Naive B cell (primary cell): Measurements from ENCODE around the gene PPP2R2D. TPM values are rescaled to one million over a fixed set of nuclear protein-coding genes. Genes with fewer than 3 reads are reported as not detected.
A peak's percentile ranks its signal among the peaks of the same experiment; 100 is the strongest.

Source experiments
- ATAC-seq, 2 donors: fragments of 150-1000 bp; cut with Tn5 transposase; 2 replicates each; pipeline ENCODE4 v1.10.0; 2021; ENCODE audit warnings: low read depth in 2 of 2, mild to moderate bottlenecking in 2 of 2, moderate library complexity in 2 of 2
- DNase-seq: peaks from one replicate; pipeline ENCODE4 v3.0.0; 2022
- H3K27ac Mint-ChIP-seq, 6 donors: one replicate each; pipeline ENCODE4 v1.8.0; 2020 to 2022; ENCODE audit warnings: mild to moderate bottlenecking in 6 of 6, mixed read lengths in 6 of 6, moderate library complexity in 5 of 6, inconsistent platforms in 2 of 6
- H3K27me3 Mint-ChIP-seq, 3 donors: one replicate each; pipeline ENCODE4 v1.8.0; 2021 to 2022; ENCODE audit warnings: mixed read lengths in 3 of 3, mild to moderate bottlenecking in 1 of 3
- H3K36me3 Mint-ChIP-seq, 2 donors: one replicate each; pipeline ENCODE4 v1.8.0; 2020 to 2022; ENCODE audit warnings: mixed read lengths in 2 of 2, inconsistent platforms in 1 of 2, mild to moderate bottlenecking in 1 of 2
- H3K4me1 Mint-ChIP-seq, 3 donors: one replicate each; pipeline ENCODE4 v1.8.0; 2020 to 2022; ENCODE audit warnings: mixed read lengths in 3 of 3, inconsistent platforms in 1 of 3, mild to moderate bottlenecking in 1 of 3, moderate library complexity in 1 of 3
- H3K4me3 Mint-ChIP-seq, 8 donors: one replicate each; pipeline ENCODE4 v1.8.0; 2020 to 2022; ENCODE audit warnings: mild to moderate bottlenecking in 8 of 8, mixed read lengths in 8 of 8, moderate library complexity in 8 of 8, inconsistent platforms in 2 of 8
- H3K9me3 Mint-ChIP-seq, 7 donors: one replicate each; pipeline ENCODE4 v1.8.0; 2020 to 2022; ENCODE audit warnings: mixed read lengths in 7 of 7, mild to moderate bottlenecking in 5 of 7, inconsistent platforms in 2 of 7, moderate library complexity in 1 of 7
- polyA plus RNA-seq, 6 donors: library from polyadenylated mRNA; unstranded; fragments of 300-500 nt; fragmentation: Illumina TruSeq; gene quantifications; one replicate each; pipeline ENCODE4 v1.2.3, GENCODE V29; 2021; ENCODE audit warnings: low read depth in 6 of 6

Gene PPP2R2D
- polyA plus RNA-seq, 6 donors from 2014 or later: 15.0 to 27.4 (median 22.3) TPM

GRCh38 chr10:131964298-131964697, 63.5 kb downstream of the PPP2R2D start:
- Mint-ChIP-seq H3K27me3 (no peaks in the 10 kb centered on the region), H3K36me3 (peaks cover 8 to 9% of the 10 kb centered on the region in 2 donors), H3K9me3 (no peaks in the 10 kb centered on the region), H3K27ac (no peak overlapping the region), H3K4me1 (no peaks in the 10 kb centered on the region), H3K4me3 (no peak overlapping the region)
- no peak for ATAC-seq
- DNase-seq: no peak

- peaks cover 2 to 8% (median 4%) of the 10 kb centered on the region in 3 donors for H3K4me1 Mint-ChIP-seq
- H3K27ac Mint-ChIP-seq: no peak overlapping the region
These were observed 68.1 kb downstream of the PPP2R2D start for GRCh38 chr10:131968949-131969348.

GRCh38 chr10:131970946-131971345, 70.1 kb downstream of the PPP2R2D start:
- Mint-ChIP-seq H3K4me1 (peaks cover 3 to 14% (median 6%) of the 10 kb centered on the region in 3 donors), H3K4me3 (no peak overlapping the region)

More at GRCh38 chr10:131968949-131969348, 68.1 kb downstream of the PPP2R2D start:
- H3K36me3 Mint-ChIP-seq: peaks cover 10 to 18% of the 10 kb centered on the region in 2 donors
- H3K9me3 Mint-ChIP-seq: no peaks in the 10 kb centered on the region
- no peak for ATAC-seq
- DNase-seq: no peak
- H3K27me3 Mint-ChIP-seq: no peaks in the 10 kb centered on the region
- H3K4me3 Mint-ChIP-seq: peak overlapping the region in 1 of 8 donors; percentile 33

GRCh38 chr10:131971591-131971990, 70.8 kb downstream of the PPP2R2D start:
- no peak for DNase-seq
- no peaks in the 10 kb centered on the region for H3K9me3 Mint-ChIP-seq
- H3K36me3 Mint-ChIP-seq: peaks cover 10 to 18% of the 10 kb centered on the region in 2 donors
- H3K4me3 Mint-ChIP-seq: peak overlapping the region in 1 of 8 donors; percentile 24
- no peaks in the 10 kb centered on the region for H3K27me3 Mint-ChIP-seq
- H3K4me1 Mint-ChIP-seq: peaks cover 3 to 17% (median 10%) of the 10 kb centered on the region in 3 donors
- no peak overlapping the region for H3K27ac Mint-ChIP-seq
- no peak for ATAC-seq

More at GRCh38 chr10:131970946-131971345, 70.1 kb downstream of the PPP2R2D start:
- no peaks in the 10 kb centered on the region for H3K9me3 Mint-ChIP-seq
- ATAC-seq (no peak), DNase-seq (no peak)
- H3K27ac Mint-ChIP-seq: no peak overlapping the region
- H3K27me3 Mint-ChIP-seq: no peaks in the 10 kb centered on the region
- H3K36me3 Mint-ChIP-seq: peaks cover 10 to 18% of the 10 kb centered on the region in 2 donors

- H3K4me1 Mint-ChIP-seq: peaks cover 3 to 22% (median 16%) of the 10 kb centered on the region in 3 donors
- ATAC-seq (no peak), DNase-seq (no peak)
- H3K9me3 Mint-ChIP-seq: no peaks in the 10 kb centered on the region
- peaks cover 10 to 18% of the 10 kb centered on the region in 2 donors for H3K36me3 Mint-ChIP-seq
- H3K4me3 Mint-ChIP-seq: peak overlapping the region in 1 of 8 donors; percentile 78
- H3K27ac Mint-ChIP-seq: peak overlapping the region in 2 of 6 donors; percentile 60 to 90
- no peaks in the 10 kb centered on the region for H3K27me3 Mint-ChIP-seq
These were observed 71.8 kb downstream of the PPP2R2D start for GRCh38 chr10:131972474-131973071.

- DNase-seq (no peak), ATAC-seq (no peak)
- H3K27ac Mint-ChIP-seq: peak overlapping the region in 3 of 6 donors; percentile 4 to 60 (median 48)
These were observed 72.5 kb downstream of the PPP2R2D start for GRCh38 chr10:131973160-131973951.

GRCh38 chr10:131974034-131974817, 73.4 kb downstream of the PPP2R2D start:
- peaks cover 5 to 33% (median 20%) of the 10 kb centered on the region in 3 donors for H3K4me1 Mint-ChIP-seq
- DNase-seq (no peak), ATAC-seq (no peak)
- peak overlapping the region in 1 of 6 donors; percentile 52 for H3K27ac Mint-ChIP-seq
- no peaks in the 10 kb centered on the region for H3K27me3 Mint-ChIP-seq
- H3K9me3 Mint-ChIP-seq: no peaks in the 10 kb centered on the region
- no peak overlapping the region for H3K4me3 Mint-ChIP-seq
- peaks cover 1 to 10% of the 10 kb centered on the region in 2 donors for H3K36me3 Mint-ChIP-seq

More at GRCh38 chr10:131973160-131973951, 72.5 kb downstream of the PPP2R2D start:
- Mint-ChIP-seq H3K36me3 (peaks cover 10 to 17% of the 10 kb centered on the region in 2 donors), H3K27me3 (no peaks in the 10 kb centered on the region), H3K9me3 (no peaks in the 10 kb centered on the region), H3K4me3 (no peak overlapping the region), H3K4me1 (peaks cover 3 to 29% (median 19%) of the 10 kb centered on the region in 3 donors)

- H3K27ac Mint-ChIP-seq: peak overlapping the region in 1 of 6 donors; percentile 73
- H3K27me3 Mint-ChIP-seq: peaks cover 0 to 3% (median 0%) of the 10 kb centered on the region in 3 donors
- no peaks in the 10 kb centered on the region for H3K9me3 Mint-ChIP-seq
- no peak overlapping the region for H3K4me3 Mint-ChIP-seq
- peaks cover 10 to 41% (median 24%) of the 10 kb centered on the region in 3 donors for H3K4me1 Mint-ChIP-seq
- ATAC-seq: no peak
- no peak for DNase-seq
- peaks cover 0 to 10% of the 10 kb centered on the region in 2 donors for H3K36me3 Mint-ChIP-seq
These were observed 74.2 kb downstream of the PPP2R2D start for GRCh38 chr10:131975003-131975402.

GRCh38 chr10:131975796-131976195, 75.0 kb downstream of the PPP2R2D start:
- H3K4me1 Mint-ChIP-seq: peaks cover 11 to 44% (median 26%) of the 10 kb centered on the region in 3 donors
- no peak for DNase-seq
- peaks cover 0 to 5% (median 0%) of the 10 kb centered on the region in 3 donors for H3K27me3 Mint-ChIP-seq
- ATAC-seq: no peak
- H3K4me3 Mint-ChIP-seq: no peak overlapping the region
- peaks cover 0 to 6% of the 10 kb centered on the region in 2 donors for H3K36me3 Mint-ChIP-seq
- no peaks in the 10 kb centered on the region for H3K9me3 Mint-ChIP-seq
- peak overlapping the region in 2 of 6 donors; percentile 10 to 35 for H3K27ac Mint-ChIP-seq

GRCh38 chr10:131977323-131978096, 76.7 kb downstream of the PPP2R2D start:
- peaks cover 16 to 49% (median 31%) of the 10 kb centered on the region in 3 donors for H3K4me1 Mint-ChIP-seq
- H3K36me3 Mint-ChIP-seq: no peaks in the 10 kb centered on the region
- ATAC-seq (no peak), DNase-seq (no peak)
- peak overlapping the region in 2 of 8 donors; percentile 13 to 33 for H3K4me3 Mint-ChIP-seq
- H3K27ac Mint-ChIP-seq: peak overlapping the region in 2 of 6 donors; percentile 42 to 43
- no peaks in the 10 kb centered on the region for H3K9me3 Mint-ChIP-seq
- H3K27me3 Mint-ChIP-seq: peaks cover 0 to 5% (median 0%) of the 10 kb centered on the region in 3 donors

GRCh38 chr10:131978366-131978765, 77.6 kb downstream of the PPP2R2D start:
- peak overlapping the region in 1 of 6 donors; percentile 13 for H3K27ac Mint-ChIP-seq

GRCh38 chr10:131978851-131979250, 78.0 kb downstream of the PPP2R2D start:
- H3K36me3 Mint-ChIP-seq: no peaks in the 10 kb centered on the region
- peak overlapping the region in 1 of 8 donors; percentile 82 for H3K4me3 Mint-ChIP-seq
- H3K27me3 Mint-ChIP-seq: peaks cover 0 to 11% (median 0%) of the 10 kb centered on the region in 3 donors
- H3K4me1 Mint-ChIP-seq: peaks cover 15 to 41% (median 35%) of the 10 kb centered on the region in 3 donors
- no peak overlapping the region for H3K27ac Mint-ChIP-seq
- DNase-seq (no peak), ATAC-seq (no peak)
- no peaks in the 10 kb centered on the region for H3K9me3 Mint-ChIP-seq

More at GRCh38 chr10:131978366-131978765, 77.6 kb downstream of the PPP2R2D start:
- Mint-ChIP-seq H3K9me3 (no peaks in the 10 kb centered on the region), H3K4me3 (peak overlapping the region in 2 of 8 donors; percentile 62 to 82), H3K36me3 (no peaks in the 10 kb centered on the region), H3K4me1 (peaks cover 16 to 42% (median 34%) of the 10 kb centered on the region in 3 donors), H3K27me3 (peaks cover 0 to 10% (median 0%) of the 10 kb centered on the region in 3 donors)
- DNase-seq (no peak), ATAC-seq (no peak)
